AG08395 (cell line): ENCODE measurements around the gene RABL2B.
"Not testable (repeated sequence)": the region's sequence is repeated elsewhere in the genome, so short reads cannot be mapped to it uniquely, and the experiment has no call there.

Experiments
- DNase-seq: peaks from one replicate; pipeline ENCODE4 v3.0.0; 2012; ENCODE audit warnings: mixed read lengths, low spot score

The RABL2B gene

GRCh38 chr22:50783033-50783879, at the start of gene RABL2B:
Gene RABL2B, minus strand, starts transcription at chr22:50783636. Its CDS starts 1,342 bp downstream, at chr22:50782294.
- peak; percentile 87 for DNase-seq

GRCh38 chr22:50786936-50787335, 3.5 kb upstream of the RABL2B start:
- DNase-seq = not testable (repeated sequence)

- not testable (repeated sequence) for DNase-seq
Observed at GRCh38 chr22:50785289-50785688, 1.9 kb upstream of the RABL2B start.

GRCh38 chr22:50783880-50784276, 442 bp upstream of the RABL2B start:
- DNase-seq = not testable (repeated sequence)

GRCh38 chr22:50782253-50782652, 1.2 kb downstream of the RABL2B start:
- not testable (repeated sequence) for DNase-seq

- not testable (repeated sequence) for DNase-seq
Observed at GRCh38 chr22:50780244-50780643, 3.2 kb downstream of the RABL2B start.

- not testable (repeated sequence) for DNase-seq
Observed at GRCh38 chr22:50777631-50778030, 5.8 kb downstream of the RABL2B start.

- peak; percentile 20 for DNase-seq
Observed at GRCh38 chr22:50775132-50775531, 8.3 kb downstream of the RABL2B start.

- DNase-seq = not testable (repeated sequence)
Observed at GRCh38 chr22:50764288-50764687, 19.1 kb downstream of the RABL2B start.

- not testable (repeated sequence) for DNase-seq
Observed at GRCh38 chr22:50761829-50762228, 21.6 kb downstream of the RABL2B start.

- not testable (repeated sequence) for DNase-seq
Observed at GRCh38 chr22:50759597-50760341, 23.7 kb downstream of the RABL2B start.

- not testable (repeated sequence) for DNase-seq
Observed at GRCh38 chr22:50756949-50757491, 26.4 kb downstream of the RABL2B start.

GRCh38 chr22:50756406-50756805, 27.0 kb downstream of the RABL2B start:
- not testable (repeated sequence) for DNase-seq

- not testable (repeated sequence) for DNase-seq
Observed at GRCh38 chr22:50755251-50755650, 28.2 kb downstream of the RABL2B start.

- DNase-seq = not testable (repeated sequence)
Observed at GRCh38 chr22:50749302-50750074, 33.9 kb downstream of the RABL2B start.

- not testable (repeated sequence) for DNase-seq
Observed at GRCh38 chr22:50748630-50749029, 34.8 kb downstream of the RABL2B start.

- not testable (repeated sequence) for DNase-seq
Observed at GRCh38 chr22:50747521-50747920, 35.9 kb downstream of the RABL2B start.

GRCh38 chr22:50744424-50744823, 39.0 kb downstream of the RABL2B start:
- DNase-seq = not testable (repeated sequence)

- not testable (repeated sequence) for DNase-seq
Observed at GRCh38 chr22:50740714-50741113, 42.7 kb downstream of the RABL2B start.

GRCh38 chr22:50739894-50740293, 43.5 kb downstream of the RABL2B start:
- no peak for DNase-seq

- DNase-seq = no peak
Observed at GRCh38 chr22:50739279-50739691, 44.2 kb downstream of the RABL2B start.
